22Rv1 (cell line): Measurements from ENCODE around the gene PDCD7.

ENCODE experiments used
- ZFX ChIP-seq: fragments of 450-650 bp; IDR thresholded peaks from 2 replicates; pipeline ENCODE4 v1.6.1; 2017; ENCODE audit warnings: antibody characterized with exemption, borderline replicate concordance
- TF ChIP-seq, protein P1 (sequence below): fragments of 450-650 bp; IDR thresholded peaks from 2 replicates; pipeline ENCODE4 v1.5.1; 2017; ENCODE audit warnings: mild to moderate bottlenecking

DNA sequence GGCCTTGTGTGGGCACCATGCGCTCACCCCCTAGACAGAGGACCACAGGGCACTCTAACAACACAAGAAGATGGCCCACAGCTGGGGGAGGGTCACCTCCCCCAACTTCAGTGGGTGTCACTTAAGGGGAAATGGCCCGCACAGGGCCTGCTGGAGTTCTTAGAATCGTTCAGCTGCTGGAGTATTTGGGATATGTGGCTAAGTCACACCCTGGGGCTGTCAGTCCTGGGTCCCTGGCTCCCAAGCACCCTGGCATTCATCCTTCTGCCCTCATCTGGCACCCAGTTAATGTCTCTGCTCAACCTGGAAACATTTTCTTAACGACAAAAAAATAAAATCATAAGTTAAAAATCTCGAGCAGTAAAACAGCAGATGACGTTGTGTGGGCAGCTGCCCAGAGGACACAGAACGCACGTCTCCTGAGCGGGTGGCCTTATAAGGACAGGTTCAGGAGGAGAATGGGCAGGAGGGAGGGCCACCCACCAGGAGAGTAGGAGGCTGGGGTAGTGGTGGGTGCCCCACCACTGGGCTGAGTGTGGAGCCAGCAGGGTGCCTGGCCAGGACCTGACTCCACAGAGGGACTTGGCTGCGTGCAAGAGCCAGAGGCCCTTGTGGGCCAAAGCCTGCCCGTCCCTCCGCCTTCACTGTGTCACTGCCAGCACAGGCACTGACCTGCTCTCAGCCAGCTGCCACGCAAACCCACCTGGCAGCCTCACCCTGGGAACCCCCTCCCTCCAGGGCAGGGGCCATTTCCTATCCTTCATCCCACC is 45.5 kb downstream of the PDCD7 start:
- TF ChIP-seq, protein P1, sequence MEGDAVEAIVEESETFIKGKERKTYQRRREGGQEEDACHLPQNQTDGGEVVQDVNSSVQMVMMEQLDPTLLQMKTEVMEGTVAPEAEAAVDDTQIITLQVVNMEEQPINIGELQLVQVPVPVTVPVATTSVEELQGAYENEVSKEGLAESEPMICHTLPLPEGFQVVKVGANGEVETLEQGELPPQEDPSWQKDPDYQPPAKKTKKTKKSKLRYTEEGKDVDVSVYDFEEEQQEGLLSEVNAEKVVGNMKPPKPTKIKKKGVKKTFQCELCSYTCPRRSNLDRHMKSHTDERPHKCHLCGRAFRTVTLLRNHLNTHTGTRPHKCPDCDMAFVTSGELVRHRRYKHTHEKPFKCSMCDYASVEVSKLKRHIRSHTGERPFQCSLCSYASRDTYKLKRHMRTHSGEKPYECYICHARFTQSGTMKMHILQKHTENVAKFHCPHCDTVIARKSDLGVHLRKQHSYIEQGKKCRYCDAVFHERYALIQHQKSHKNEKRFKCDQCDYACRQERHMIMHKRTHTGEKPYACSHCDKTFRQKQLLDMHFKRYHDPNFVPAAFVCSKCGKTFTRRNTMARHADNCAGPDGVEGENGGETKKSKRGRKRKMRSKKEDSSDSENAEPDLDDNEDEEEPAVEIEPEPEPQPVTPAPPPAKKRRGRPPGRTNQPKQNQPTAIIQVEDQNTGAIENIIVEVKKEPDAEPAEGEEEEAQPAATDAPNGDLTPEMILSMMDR = no peak
- no peak for TF ChIP-seq ZFX
